Body of pancreas (tissue), 4 donors: Measurements from ENCODE around the gene PRX. TPM values are rescaled to one million over a fixed set of nuclear protein-coding genes. Genes with fewer than 3 reads are reported as not detected.
A peak's percentile ranks its signal among the peaks of the same experiment; 100 is the strongest.

Experiments
- ATAC-seq: fragments of 150-250 bp; one replicate; pipeline ENCODE4 v1.9.1; 2016
- DNase-seq, 4 donors: peaks; one replicate each; pipeline ENCODE4 v3.0.0-alpha.2; 2019
- H3K27ac ChIP-seq, 4 donors: fragments of 200-600 bp; sonication (generic); 1 replicate in 3 of 4; 2 replicates in 1 of 4; pipeline versions ENCODE4 v1.5.1 to v1.6.1; 2016 to 2019; ENCODE audit warnings: mild to moderate bottlenecking in 1 of 4, mixed read lengths in 1 of 4, moderate library complexity in 1 of 4
- H3K27me3 ChIP-seq, 2 donors: fragments of 200-600 bp; sonication (generic); one replicate each; pipeline ENCODE4 v1.6.0; 2016; ENCODE audit warnings: mild to moderate bottlenecking in 1 of 2
- H3K36me3 ChIP-seq, 2 donors: fragments of 200-600 bp; sonication (generic); replicated peaks in 1 of 2; 2 replicates each; pipeline ENCODE4 v1.5.1; 2016; ENCODE audit warnings: low read depth in 2 of 2; ENCODE audit not compliant: insufficient read depth in 1 of 2
- H3K4me1 ChIP-seq: fragments of 200-600 bp; sonication (generic); one replicate; pipeline ENCODE4 v1.6.0; 2016
- H3K4me3 ChIP-seq, 2 donors: fragments of 200-600 bp; sonication (generic); 1 replicate in 1 of 2; 2 replicates in 1 of 2; pipeline ENCODE4 v1.5.1; 2016 to 2019
- H3K9me3 ChIP-seq, 3 donors: fragments of 200-600 bp; sonication (generic); 1 replicate in 2 of 3; 2 replicates in 1 of 3; pipeline ENCODE4 v1.5.1; 2016
- POLR2A ChIP-seq, 3 donors: fragments of 450-650 bp; IDR thresholded peaks; one replicate each; pipeline ENCODE4 v1.6.1; 2016; ENCODE audit warnings: antibody characterized with exemption in 3 of 3, mild to moderate bottlenecking in 2 of 3
- WGBS, 2 donors: methylation state at CpG; one replicate each; pipeline ENCODE4 v1.1.5; 2017; 5-methylcytosine and 5-hydroxymethylcytosine counted together
- intact Hi-C: fragments of 100-400 bp; cut with DNase I; formaldehyde crosslinking; loops from one replicate; pipeline ENCODE4 v1.15.1; 2023
- total RNA-seq, 2 donors: library from RNA; depleted of rRNA; stranded (reverse); fragments of >200 nt; gene quantifications; one replicate each; pipeline ENCODE4 v1.1.0, GENCODE V29; 2016
- TF ChIP-seq, protein P1 (sequence below), 7 experiments: fragments of 450-650 bp in 4 of 7; fragments of 200-600 bp in 3 of 7; sonication (generic) in 3 of 7; IDR thresholded peaks; one replicate each; pipeline ENCODE4 v1.5.1; 2016 to 2019; ENCODE audit warnings: antibody characterized with exemption in 7 of 7

PRX gene
- total RNA-seq, 2 donors from 2014 or later = 5.7 to 14.8 TPM

DNA sequence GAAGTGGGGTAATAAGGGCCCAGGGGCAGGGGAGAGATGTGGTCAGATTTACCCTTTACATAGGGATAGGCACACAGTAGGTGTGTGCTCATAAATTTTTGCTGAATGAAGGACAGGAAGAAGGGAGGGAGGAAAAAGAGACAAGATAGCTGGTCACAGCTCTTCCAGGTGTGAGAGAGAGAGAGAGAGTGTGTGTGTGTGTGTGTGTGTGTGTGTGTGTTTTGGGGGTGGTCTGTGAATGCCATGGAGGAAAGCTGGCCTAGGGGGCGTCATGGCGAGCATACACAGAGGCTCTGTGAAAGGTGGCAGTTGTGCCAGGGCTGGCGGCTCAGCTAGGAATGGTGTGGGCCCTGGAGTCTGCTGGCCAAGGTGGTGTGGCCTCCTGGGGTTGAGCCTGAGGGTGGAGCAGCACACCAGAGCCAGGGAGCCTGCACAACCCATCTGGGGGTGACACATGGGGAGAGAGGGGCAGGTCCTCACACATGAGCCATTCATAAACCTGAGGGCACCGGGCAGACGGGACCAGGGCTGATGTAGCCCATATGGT lies 6.0 kb upstream of the PRX start:
- 45 to 50% methylated on average over 3 to 5 of the region's 5 CpGs for WGBS, 2 donors
- no peak overlapping the region for H3K27ac ChIP-seq

DNA sequence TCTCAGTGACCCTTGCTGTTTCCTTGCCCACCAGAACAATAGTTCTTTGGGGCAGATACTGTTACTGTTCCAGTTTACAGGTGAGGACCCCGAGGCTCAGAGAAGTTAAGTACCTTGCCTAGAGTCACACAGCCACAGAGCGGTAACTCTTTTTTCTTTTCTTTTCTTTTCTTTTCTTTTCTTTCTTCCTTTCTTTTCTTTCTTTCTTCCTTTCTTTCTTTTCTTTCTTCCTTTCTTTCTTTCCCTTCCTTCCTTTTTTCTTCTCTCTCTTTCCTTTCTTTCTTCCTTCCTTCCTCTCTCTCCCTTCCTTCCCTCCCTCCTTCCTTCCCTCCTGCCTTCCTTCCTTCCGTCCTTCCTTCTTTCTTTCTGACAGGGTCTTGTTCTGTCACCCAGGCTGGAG lies 4.9 kb upstream of the PRX start:
- Histone ChIP-seq H3K4me1 (peaks cover 9% of the 10 kb centered on the region), H3K4me3 (no peak overlapping the region), H3K27me3 (no peaks in the 10 kb centered on the region), H3K9me3 (no peaks in the 10 kb centered on the region), H3K36me3 (no peaks in the 10 kb centered on the region), H3K27ac (peak overlapping the region in 1 of 4 donors; percentile 52)
- WGBS, 2 donors = 68 to 69% methylated on average over 2 to 3 of the region's 3 CpGs
- no peak for ATAC-seq
- no peak for DNase-seq
- intact Hi-C loops = no loop called here
- TF ChIP-seq POLR2A (IDR thresholded peaks at IDR 0.05) = no peak
- TF ChIP-seq, protein P1, sequence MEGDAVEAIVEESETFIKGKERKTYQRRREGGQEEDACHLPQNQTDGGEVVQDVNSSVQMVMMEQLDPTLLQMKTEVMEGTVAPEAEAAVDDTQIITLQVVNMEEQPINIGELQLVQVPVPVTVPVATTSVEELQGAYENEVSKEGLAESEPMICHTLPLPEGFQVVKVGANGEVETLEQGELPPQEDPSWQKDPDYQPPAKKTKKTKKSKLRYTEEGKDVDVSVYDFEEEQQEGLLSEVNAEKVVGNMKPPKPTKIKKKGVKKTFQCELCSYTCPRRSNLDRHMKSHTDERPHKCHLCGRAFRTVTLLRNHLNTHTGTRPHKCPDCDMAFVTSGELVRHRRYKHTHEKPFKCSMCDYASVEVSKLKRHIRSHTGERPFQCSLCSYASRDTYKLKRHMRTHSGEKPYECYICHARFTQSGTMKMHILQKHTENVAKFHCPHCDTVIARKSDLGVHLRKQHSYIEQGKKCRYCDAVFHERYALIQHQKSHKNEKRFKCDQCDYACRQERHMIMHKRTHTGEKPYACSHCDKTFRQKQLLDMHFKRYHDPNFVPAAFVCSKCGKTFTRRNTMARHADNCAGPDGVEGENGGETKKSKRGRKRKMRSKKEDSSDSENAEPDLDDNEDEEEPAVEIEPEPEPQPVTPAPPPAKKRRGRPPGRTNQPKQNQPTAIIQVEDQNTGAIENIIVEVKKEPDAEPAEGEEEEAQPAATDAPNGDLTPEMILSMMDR (IDR thresholded peaks at IDR 0.05) = no peak

More for the DNA sequence above, 6.0 kb upstream of the PRX start:
- Histone ChIP-seq H3K27me3 (no peaks in the 10 kb centered on the region), H3K9me3 (no peaks in the 10 kb centered on the region), H3K4me1 (peaks cover 9% of the 10 kb centered on the region), H3K36me3 (no peaks in the 10 kb centered on the region), H3K4me3 (no peak overlapping the region)
- ATAC-seq = no peak
- TF ChIP-seq, protein P1 (IDR thresholded peaks at IDR 0.05) = no peak
- no peak for TF ChIP-seq POLR2A (IDR thresholded peaks at IDR 0.05)
- no peak for DNase-seq
- intact Hi-C loops = no loop called here

DNA sequence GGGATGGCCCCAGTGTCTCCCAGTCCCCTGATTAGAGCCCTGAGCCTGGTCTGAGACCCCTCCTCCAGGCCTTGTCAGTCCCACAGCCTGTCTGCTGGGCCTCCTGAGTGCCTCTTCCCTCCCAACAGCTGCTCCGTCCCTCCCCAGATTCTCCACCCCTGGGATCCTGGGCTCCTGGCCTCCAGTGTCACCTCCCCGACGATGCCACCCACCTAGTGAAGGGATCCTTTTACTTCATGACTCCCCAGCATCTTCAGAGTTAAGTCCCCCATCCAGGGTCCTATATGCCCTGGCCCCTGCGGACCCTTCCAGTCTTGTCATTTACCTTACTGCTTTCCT lies 4.4 kb upstream of the PRX start:
- no peak for ATAC-seq
- WGBS, 2 donors = 67 to 73% methylated on average over 4 of the region's 4 CpGs
- Histone ChIP-seq H3K36me3 (no peaks in the 10 kb centered on the region), H3K4me1 (peaks cover 9% of the 10 kb centered on the region), H3K9me3 (no peaks in the 10 kb centered on the region), H3K4me3 (no peak overlapping the region), H3K27me3 (no peaks in the 10 kb centered on the region), H3K27ac (peak overlapping the region in 2 of 4 donors; percentile 33 to 52)
- no peak for DNase-seq
- TF ChIP-seq POLR2A (IDR thresholded peaks at IDR 0.05) = no peak
- TF ChIP-seq, protein P1 (IDR thresholded peaks at IDR 0.05) = no peak
- intact Hi-C loops = no loop called here

DNA sequence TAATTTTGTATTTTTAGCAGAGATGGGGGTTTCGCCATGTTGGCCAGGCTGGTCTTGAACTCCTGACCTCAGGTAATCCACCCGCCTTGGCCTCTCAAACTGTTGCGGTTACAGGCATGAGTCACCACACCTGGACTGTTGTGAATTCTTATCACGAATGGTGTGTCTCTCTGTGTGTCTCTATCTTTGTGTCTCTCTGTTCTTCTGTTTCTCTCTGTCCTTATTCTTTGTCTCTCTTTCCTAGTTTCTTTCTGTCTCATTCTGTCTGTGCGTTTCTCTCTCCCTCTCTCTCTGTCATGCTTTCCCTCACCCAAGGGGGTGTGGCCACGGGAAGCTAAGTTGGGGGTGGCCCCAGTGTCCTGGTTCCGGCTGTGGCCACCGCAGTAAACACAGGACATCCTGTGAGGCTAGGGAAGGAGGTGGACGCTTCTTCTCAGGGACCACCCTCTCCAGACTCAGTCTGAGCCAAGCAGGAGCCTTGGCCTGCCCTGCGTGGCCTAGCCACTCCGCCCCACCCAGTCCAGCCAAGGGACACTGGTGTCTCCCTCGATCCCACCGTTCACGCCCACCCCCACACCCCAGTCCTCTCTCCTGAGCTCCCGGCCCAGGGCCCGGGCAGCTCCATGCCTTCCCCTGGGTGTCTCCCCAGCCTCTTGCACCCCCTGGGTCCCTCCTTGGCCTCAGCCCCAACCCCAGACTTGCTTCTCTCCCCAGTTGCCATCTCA lies 3.9 kb upstream of the PRX start:
- TF ChIP-seq, protein P1 (IDR thresholded peaks at IDR 0.05) = no peak
- no peak for TF ChIP-seq POLR2A (IDR thresholded peaks at IDR 0.05)
- Histone ChIP-seq H3K4me1 (peaks cover 9% of the 10 kb centered on the region), H3K36me3 (no peaks in the 10 kb centered on the region), H3K9me3 (no peaks in the 10 kb centered on the region), H3K4me3 (no peak overlapping the region), H3K27me3 (no peaks in the 10 kb centered on the region), H3K27ac (peak overlapping the region in 2 of 4 donors; percentile 33 to 52)
- DNase-seq = peak in 2 of 4 donors; percentile 32 to 38
- ATAC-seq = no peak
- 54 to 68% methylated on average over 13 to 14 of the region's 16 CpGs for WGBS, 2 donors
- intact Hi-C loops = no loop called here

DNA sequence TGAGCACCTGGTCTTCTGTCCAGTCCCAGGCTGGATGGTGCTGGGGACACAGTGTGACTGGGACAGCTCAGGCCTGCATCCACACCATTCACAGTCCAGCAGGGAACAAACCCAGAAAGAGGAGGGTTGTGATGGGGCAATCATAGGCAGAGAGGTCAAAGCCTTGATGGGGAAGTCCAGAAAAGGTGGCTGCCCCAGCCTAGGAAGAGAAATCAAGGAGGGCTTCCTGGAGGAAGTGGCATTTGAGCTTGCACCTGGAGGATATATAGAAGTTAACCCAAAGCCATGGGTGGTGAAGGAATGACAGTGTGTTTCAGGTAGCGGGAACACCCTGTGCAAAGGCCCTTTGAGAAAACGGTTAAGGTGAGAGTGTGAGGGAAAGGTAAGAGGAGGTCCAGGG lies 2.6 kb upstream of the PRX start:
- H3K4me1 ChIP-seq = no peaks in the 10 kb centered on the region
- H3K27ac ChIP-seq = no peak overlapping the region
- WGBS, 2 donors = 96 to 100% methylated on average over 2 of the region's 2 CpGs
- H3K36me3 ChIP-seq = no peaks in the 10 kb centered on the region
- no peak overlapping the region for H3K4me3 ChIP-seq
- TF ChIP-seq, protein P1 (IDR thresholded peaks at IDR 0.05) = no peak
- TF ChIP-seq POLR2A (IDR thresholded peaks at IDR 0.05) = no peak
- no peaks in the 10 kb centered on the region for H3K27me3 ChIP-seq
- H3K9me3 ChIP-seq = no peaks in the 10 kb centered on the region
- DNase-seq (no peak), ATAC-seq (no peak)
- intact Hi-C loops = no loop called here
